GM21423 (cell line): ENCODE measurements around the gene SELENOH.

ENCODE experiments used
- ATAC-seq: cut with Tn5 transposase; IDR thresholded peaks from one replicate; pipeline ENCODE4 v1.9.1; 2021; ENCODE audit warnings: mild to moderate bottlenecking, moderate library complexity; ENCODE audit not compliant: unreplicated experiment

Gene SELENOH

DNA sequence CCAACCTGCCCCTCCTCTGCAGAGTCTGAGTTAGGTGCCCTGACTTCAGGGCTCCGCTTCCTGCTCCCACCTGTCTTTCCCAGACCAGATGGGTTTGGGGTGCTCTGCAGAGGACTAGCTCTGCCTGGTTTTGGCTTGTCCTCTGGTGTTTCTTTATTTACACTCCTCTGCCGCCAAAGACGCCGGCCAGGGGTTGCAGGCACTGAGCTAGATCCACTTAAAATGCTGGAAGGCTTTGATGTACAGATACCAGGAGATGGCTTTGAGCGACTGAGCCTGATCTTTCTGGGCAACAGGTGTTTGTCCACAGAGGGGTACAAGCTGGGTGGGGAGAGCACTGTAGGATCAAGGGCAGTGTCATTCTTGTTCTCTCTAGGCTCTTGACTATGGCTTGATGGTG, 3.9 kb downstream of the SELENOH start:
- ATAC-seq, result no peak

- ATAC-seq, result no peak
Measured at GRCh38 chr11:57746920-57747319, 5.6 kb downstream of the SELENOH start.

GRCh38 chr11:57751176-57751575, 9.9 kb downstream of the SELENOH start:
- no peak for ATAC-seq

DNA sequence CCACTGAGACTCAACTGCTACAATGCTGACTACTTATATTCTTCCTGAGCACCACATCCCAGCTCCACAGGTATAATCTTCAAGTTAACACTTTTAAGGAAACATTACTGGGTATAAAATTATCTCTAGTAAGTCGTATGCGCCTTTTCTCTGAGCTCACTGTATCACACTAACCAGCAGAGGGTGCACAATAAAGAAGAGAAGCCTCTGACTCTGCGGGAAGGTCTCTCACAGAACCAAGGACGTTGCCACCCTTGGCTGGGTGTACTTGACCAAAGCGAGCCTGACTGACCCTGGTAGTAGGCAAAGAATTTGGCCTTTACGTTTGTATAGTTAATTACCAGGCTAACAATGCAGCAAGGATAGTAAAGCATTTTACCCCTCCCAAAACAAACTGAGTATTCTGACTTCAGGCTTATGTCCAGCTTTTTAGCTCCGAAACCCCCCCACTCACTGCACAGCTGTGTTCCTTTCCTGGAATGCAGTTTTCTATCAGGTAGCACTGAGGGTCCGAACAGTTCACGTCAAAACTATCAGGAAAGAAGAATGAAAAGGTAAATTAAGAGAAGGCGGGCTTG, 10.5 kb downstream of the SELENOH start, which contains the start of gene BTBD18:
BTBD18 (minus strand) TSS at position 144 of the 578 bp plus-strand sequence. CDS start 631 bp downstream, outside the sequence.
- ATAC-seq, result no peak

DNA sequence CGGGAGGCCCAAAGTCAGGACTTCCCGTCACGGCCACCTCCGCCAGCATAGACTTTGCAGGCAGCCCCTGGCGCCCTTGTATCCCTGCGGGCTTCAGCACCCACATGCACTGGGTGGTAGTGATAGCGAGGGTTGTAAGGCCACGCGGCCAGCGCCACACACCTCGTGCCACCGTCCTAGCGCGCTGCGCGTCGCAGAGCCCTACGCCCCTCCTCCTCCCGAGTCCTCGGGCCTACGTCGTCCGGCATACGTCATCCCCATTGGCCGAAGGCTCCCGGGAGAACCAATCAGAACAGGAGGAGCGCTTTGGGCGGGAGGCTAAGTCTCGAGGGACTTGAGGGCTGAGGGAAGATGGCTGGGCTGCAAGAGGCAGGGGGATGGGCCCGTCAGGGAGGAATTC, 11.7 kb downstream of the SELENOH start:
- ATAC-seq, result no peak

GRCh38 chr11:57758174-57758573, 16.9 kb downstream of the SELENOH start:
- no peak for ATAC-seq

DNA sequence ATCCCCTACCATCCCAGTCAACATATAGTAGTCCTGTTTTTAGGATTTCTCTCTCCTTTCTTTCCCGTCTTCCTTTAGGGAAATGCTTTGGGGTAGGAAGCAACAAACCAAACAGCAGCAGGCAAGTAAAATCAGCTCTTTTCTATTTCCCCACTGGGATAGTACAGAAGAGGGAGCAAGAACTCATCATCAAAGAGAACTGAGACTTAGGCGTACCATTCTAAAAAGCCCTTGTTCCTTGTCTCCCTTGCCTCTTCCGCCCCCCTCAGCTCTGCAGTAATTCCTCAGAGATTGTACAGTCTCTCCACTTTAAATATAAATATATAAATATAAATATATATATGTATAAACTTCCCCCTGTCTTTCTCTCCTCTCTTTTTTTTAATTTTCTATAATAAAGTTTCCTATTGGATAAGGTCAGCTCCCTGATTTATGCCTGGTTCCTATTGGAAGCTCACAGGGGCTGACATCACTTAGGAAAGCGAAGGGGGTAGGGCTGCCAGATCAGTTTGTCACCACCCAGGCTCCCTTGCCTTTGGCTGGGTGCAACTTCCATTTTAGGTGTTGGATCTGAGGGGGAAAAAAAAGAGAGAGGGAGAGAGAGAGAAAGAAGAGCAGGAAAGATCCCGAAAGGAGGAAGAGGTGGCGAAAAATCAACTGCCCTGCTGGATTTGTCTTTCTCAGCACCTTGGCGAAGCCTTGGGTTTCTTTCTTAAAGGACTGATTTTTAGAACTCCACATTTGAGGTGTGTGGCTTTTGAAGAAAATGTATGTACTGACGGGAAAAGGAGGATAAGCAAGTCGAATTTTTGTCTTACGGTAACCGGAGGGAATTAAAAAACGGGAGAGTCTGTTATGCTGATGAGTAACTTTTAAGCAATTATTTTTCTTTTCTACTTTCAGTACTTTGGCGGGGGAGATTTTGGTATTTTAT, 20.3 kb downstream of the SELENOH start, which contains the start of gene CTNND1:
CTNND1 (plus strand) TSS at position 502 of the 934 bp plus-strand sequence. CDS start 29,677 bp downstream, outside the sequence.
- peak; percentile 96 for ATAC-seq

DNA sequence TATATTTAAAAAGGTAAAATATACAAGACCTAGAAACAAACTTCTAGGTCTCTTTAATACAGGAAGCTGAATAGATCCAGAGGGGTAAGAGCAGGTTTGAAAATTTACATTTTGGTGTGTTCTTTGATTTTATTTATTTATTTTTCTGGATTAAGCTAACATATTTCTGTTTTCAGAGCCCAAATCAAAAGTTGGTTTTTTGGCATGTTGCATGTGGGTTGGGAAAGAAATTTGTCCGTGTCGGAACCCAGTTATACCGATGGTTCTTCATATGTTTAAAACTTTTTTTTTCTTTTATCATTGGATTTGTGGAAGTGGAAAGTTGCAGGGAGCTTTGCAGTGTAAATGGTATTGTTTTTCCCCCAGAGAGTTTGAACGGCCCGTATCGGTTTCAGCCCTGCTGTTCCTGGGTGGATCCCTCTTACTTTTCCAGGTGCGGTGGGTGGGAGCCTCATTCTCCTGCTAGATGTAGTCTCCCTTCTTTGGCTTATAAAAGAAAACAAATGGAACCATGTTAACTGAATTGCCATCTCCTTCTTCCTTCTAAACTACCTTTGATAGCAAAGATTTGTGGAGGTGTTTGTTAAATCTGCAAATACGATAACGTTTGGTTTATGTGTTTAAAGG, 21.1 kb downstream of the SELENOH start:
- ATAC-seq, result no peak

DNA sequence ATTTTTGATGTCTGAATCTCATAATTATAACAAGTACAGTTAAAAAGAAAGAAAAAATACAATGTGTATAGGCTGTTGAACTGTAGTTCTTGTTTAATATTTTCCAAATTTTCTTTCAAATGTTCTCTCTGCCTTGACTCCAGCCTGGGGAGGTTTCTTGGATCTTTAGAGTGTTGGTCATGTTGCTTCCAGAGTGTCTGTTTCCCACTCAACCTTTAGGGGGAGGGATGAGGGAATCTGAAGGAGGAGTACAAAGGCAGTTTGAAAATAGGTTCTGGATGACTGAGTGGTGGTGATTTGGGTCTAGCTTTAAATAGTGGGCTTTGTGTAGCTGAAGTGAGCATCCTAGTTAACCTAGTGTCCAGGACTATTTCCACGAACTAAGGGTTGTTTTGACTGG, 22.3 kb downstream of the SELENOH start:
- ATAC-seq, result no peak

DNA sequence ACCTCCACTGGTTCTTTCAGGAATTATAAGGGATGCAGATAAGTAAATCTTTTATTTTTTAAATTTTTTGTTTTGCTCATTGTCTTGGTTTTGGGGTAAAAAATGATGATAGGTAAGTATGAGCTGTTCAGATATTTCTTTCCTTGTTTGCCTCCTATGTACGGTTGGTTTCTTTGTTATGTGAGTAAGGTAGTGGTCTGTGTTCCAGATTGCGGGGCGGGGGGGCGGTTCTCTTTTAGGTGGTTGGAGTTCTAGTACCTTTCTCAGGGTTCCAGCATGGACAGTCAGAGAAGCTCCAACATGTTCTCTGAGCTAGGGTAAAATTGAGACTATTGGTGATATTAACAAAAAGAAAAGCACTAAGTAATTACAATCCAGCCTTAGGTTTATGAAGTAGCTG, 22.7 kb downstream of the SELENOH start:
- no peak for ATAC-seq

DNA sequence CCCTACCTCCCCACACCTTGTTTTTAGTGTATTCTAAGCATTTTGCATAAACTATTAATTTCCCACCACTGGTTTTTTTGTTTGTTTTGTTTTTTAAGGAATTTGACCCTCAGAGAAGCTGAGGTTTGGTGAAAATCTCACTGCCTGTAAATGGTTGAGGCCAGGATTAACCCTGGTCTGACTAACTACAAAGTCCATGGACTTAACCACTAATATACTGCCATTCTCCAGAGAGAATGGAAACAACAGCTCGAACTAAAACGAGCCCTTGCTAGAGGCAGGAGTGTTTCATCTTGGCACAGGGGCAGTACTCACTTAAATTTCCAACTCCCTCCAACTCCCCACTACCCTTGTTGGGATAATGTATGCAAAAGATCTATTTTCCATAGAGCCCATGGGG, 23.3 kb downstream of the SELENOH start:
- no peak for ATAC-seq

DNA sequence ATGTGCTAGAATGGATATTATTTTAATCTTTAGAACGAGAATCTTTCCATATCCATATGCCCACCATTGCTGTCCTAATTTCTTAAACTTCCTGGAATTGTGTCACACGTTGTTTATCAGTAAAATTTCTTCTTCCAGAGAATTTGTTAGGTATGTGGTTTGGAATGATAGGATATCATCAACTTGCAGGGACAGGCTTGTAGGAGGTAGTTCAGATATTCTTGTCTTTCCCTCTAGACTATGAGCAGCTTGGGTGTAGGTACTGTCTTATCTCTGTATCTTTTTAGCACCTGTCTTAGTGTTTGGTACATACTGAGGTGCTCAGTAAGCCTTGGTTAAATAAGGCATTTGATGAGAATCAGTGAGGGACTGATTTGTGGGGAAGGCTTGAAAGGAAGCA, 23.7 kb downstream of the SELENOH start:
- ATAC-seq, result no peak

DNA sequence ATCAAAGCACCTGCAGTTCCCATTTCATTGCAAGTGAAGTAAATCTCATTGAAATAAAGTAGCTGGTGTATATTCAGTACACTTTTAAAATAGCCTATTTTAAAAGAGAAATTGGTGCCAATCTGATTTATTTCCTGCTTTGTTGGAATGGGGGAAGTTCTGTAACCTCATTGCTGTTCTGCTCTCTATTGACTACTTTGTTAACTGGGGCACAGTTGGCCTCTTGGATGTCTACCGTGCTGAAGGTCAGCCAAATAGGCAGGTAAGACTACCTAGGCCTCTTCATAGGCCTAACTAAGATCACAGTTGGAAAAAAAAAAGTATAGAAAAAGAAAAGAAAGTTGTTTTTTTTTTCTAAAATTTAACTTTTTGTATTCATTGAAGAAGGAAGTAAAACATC, 29.5 kb downstream of the SELENOH start:
- no peak for ATAC-seq

- ATAC-seq, result no peak
Measured at GRCh38 chr11:57771365-57771764, 30.1 kb downstream of the SELENOH start.

DNA sequence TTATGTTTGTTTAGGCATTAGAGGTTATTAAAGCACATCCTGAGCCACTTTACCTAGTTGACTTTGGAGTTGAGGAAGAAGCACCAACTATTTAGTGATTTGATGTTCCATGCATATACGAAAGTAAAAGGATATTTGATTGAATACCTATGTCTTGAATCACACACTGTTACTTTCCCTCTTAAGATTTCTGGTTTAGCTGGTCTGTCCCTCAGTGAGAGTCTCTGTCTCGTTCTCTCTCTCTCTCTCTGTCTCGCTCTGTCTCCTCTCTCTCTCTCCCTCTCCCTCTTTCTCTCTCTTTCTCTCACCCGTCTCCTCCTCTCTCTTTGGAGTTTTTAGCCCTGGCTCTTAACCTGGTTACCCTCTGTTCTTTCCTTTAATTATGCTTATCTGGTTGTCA, 31.3 kb downstream of the SELENOH start:
- ATAC-seq, result no peak

GRCh38 chr11:57773026-57773598, 31.8 kb downstream of the SELENOH start:
- no peak for ATAC-seq

GRCh38 chr11:57775491-57775890, 34.2 kb downstream of the SELENOH start:
- ATAC-seq, result no peak

- ATAC-seq, result no peak
Measured at GRCh38 chr11:57776031-57776521, 34.8 kb downstream of the SELENOH start.

DNA sequence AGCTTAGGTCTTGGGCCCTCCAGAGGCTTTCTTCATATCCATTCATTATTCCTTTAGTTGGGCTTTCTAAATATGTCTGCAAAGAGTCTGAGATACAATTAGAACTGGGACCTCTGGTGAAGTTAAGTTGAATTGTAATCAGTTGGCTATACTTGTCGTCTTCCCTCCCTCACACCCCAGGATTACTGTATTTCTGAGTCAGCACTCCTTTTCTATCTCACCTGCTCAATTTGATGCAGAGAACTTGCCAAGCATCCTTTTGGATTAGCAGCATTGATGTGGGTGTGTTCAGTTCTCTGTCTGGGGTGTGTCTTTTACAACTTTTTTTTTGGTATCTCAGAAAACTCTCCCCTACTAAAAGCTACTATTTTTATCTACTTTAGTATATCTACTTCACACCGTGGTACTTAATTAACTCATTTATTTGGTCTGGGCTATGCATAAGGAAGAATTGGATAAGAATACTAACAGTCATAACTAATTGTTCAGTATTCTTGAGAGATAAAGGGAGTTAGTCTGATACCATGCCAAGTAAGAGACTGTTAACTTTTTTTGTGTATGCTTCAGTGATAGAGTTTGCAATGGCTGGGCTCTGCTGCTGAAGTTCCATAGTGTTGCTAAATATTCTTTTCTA, 35.4 kb downstream of the SELENOH start:
- no peak for ATAC-seq

DNA sequence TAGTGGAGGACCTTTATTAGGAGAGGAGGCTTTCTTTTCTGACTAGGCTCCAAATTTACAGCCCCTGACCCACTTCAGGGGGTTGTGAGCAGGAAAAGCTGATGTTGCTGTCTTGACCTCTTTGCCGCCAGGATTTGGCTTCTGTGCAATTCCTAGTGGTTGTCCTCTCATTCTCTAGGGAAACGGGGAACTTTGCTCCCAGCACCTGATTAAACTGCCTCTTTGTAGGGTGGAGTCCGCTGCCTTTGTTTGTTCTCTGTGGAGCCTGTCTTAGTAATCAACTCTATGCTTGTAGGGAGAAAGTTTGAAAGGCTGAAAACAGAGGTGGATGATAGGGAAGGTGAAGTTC, 36.7 kb downstream of the SELENOH start:
- ATAC-seq, result no peak
